Stimulated activated CD4-positive, alpha-beta T cell treated with anti-CD3 and anti-CD28 coated beads, Interleukin-12 subunit alpha, Interleukin-12 subunit beta, amount 100 ng/mL, for 4 hours (primary cell): Measurements from ENCODE around the gene LRIT2.

Source experiments
- DNase-seq: peaks from one replicate; pipeline ENCODE4 v3.0.0-alpha.2; 2020

The LRIT2 gene

GRCh38 chr10:84241185-84241790, 15.9 kb upstream of the LRIT2 start, which contains the start of gene LRIT1:
LRIT1 (minus strand) TSS chr10:84241546; CDS start chr10:84241439, 107 bp downstream.
- DNase-seq: no peak

GRCh38 chr10:84238909-84239308, 13.6 kb upstream of the LRIT2 start:
- no peak for DNase-seq

GRCh38 chr10:84237199-84238051, 12.1 kb upstream of the LRIT2 start:
- no peak for DNase-seq

DNA sequence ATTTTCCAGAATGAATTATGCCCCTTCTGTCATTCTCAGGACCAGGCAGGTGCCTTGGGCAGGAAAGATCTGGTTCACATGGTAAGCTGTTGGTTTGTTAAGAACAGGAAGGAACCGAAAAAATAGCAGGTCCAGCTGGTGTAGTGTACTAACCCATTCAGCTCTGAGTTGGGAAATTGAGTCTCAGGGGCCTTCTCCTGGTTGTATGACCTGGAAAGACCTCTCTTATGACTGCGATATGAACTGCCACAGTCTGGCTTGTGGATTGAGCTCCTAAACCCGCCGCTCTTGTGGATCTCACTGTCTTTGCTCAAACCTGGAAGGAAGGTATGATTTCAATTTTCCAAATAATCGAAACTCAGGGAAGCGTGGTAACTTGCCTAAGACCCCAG, 11.5 kb upstream of the LRIT2 start:
- no peak for DNase-seq

DNA sequence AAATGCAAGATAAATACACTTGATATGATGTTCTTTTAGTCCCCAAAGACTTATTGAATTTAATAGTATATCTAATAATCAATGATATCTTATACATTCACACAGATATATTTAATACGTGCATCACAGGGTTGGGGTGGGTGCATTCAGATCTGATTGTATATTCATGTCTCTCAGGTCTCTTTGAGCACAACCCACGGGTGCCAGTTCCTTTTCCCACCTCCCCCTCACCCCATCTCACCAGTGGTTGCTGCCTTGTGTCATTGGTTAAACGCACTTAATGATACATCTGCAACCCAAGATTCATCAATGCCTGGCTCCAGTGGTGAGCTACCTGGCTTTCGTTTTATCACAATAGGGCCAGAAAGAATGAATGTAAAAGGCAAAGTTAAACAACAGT, 9.8 kb upstream of the LRIT2 start:
- DNase-seq: no peak

GRCh38 chr10:84234479-84234878, 9.1 kb upstream of the LRIT2 start:
- DNase-seq: no peak

GRCh38 chr10:84233940-84234339, 8.6 kb upstream of the LRIT2 start:
- no peak for DNase-seq

GRCh38 chr10:84232376-84232775, 7.0 kb upstream of the LRIT2 start:
- DNase-seq: no peak

DNA sequence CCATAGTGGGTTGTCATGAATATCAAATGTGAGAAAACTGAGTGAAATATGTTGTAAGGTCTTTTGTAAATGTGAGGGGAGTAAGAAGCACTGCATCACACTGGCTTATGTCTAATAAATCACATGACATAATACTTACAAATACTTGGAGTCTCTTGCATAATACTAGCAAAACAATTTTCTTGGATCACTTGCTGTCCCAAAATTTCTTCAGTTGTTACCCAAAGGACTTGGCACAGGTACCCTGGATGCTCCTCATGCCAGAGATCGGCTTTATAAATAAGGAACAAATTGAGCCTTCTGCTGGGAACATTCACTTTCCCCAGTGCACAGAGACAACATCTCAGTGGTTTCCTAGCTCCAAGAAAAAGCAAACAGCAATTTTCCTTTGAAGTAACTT, 5.0 kb upstream of the LRIT2 start:
- no peak for DNase-seq

DNA sequence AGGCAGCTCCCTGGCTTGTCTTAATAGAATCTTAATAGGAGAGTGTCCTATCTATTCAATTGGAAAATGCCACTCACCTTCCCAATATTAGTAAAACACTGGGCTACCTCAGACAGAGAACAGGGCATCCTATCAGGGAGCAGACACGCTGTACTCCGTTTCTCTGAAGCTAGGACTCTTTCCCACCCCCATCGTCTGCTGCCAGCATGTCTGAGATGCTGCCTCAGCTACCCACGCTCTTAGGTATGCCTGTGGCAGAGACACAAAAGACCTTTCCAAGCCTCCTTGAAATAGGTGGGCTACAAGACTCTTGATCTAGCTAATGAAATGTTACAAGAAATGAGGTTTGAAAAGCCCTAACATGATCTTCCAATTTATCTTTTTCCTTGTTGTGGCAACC, 2.5 kb upstream of the LRIT2 start:
- DNase-seq: no peak

GRCh38 chr10:84226616-84227015, 1.3 kb upstream of the LRIT2 start:
- no peak for DNase-seq

- no peak for DNase-seq
Observed at GRCh38 chr10:84224411-84225028, 824 bp downstream of the LRIT2 start.

DNA sequence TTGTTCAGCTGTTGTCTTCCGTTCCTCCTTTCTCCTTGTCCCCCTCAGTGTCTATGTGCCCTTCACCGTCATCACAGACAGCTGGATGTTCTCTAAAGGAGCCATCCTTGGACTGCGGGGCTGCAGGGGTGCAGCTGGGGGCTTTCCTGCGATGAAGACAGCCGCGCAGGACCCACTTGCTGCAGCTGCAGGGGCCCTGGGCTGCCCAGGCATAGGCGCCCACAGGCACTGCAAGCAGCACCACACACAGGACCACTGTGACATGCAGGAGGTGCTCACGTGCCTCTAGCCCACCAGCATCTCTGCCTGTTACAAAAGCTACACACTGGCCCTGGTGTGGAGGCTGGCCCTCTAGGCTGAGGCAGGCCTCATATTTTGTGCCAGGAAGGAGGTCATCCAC, 3.4 kb downstream of the LRIT2 start:
- DNase-seq: no peak

DNA sequence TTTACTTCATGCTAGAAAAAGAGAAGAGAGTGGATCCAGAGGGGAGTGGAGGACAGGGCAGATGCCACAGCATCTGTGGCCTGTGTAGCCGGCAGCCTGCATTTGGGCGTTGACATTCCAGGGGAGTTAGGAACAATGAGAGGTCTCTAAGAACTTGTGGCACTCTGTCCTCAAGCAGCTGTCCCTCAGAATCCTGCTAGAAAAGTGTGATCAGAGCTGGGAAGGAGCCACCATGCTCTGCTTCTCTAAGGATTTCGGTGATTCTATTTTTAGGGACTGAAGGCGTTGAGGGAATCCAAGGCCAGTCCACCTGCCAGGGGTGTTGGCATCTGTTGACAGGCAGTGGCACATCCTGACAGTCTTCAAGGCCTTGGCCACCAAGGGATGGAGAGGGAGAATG, 7.6 kb downstream of the LRIT2 start:
- DNase-seq: no peak

- no peak for DNase-seq
Observed at GRCh38 chr10:84216834-84217233, 8.5 kb downstream of the LRIT2 start.

DNA sequence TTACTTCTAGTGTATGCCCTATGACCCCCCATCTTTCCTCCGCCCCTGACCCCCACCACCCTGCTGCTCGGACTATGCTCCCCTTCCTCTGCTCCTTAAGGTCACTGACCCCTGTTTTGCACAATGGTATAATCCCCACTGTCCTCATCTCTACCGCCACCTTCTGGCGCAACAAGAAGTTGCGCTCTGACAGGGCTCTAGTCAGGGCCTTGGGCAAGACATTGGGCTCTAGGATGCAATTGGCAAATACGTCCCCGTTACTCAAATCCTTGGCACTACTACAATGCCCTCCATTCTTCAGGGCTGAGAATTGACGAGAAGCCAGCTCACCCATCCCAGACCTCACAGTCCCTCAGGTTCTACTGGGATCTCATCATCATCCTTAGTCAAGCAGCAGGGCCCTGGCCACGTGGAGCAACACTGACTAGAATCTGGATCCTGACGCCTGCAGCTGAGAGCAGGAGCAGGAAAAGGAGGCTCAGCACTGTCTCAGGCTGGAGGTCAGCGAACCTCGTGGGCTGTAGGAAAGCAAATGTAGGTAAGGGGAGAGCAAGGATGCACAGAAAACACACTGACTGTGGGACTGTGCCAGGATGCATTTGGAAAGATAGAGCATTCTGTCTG, 10.6 kb downstream of the LRIT2 start:
- DNase-seq: no peak

DNA sequence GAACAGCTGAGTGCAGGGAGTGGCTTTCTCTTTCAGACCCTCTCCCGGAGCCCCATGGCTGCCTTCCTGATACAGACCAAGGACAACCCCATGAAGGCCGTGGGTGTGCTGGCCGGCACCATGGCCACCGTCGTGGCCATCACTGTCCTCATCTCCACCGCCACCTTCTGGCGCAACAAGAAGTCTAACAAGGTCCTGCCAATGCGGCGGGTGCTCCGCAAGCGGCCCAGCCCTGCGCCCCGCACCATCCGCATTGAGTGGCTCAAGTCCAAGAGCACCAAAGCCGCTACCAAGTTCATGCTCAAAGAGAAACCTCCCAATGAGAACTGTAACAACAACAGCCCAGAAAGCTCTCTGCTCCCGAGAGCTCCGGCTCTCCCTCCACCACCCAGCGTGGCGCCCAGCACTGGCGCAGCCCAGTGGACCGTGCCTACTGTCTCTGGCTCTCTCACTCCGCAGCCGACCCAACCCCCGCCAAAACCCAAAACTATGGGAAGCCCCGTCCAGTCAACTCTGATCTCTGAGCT, 11.2 kb downstream of the LRIT2 start:
- DNase-seq: no peak

- no peak for DNase-seq
Observed at GRCh38 chr10:84213076-84213475, 12.3 kb downstream of the LRIT2 start.

DNA sequence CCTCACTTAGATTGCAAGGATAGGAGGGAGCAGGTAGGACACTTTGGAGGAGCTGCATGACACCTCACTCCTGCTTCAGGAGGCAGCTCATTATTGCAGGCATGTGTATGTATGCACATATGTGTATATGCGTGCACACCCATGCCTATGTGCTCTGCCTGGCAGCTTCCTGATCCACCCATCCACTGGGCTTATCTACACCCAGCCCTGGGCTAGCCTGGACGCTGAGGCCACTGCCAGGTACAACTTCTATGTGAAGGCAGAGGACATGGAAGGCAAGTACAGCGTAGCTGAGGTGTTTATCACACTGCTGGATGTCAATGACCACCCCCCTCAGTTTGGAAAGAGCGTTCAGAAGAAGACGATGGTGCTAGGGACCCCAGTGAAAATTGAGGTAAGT, 13.3 kb downstream of the LRIT2 start:
- no peak for DNase-seq

DNA sequence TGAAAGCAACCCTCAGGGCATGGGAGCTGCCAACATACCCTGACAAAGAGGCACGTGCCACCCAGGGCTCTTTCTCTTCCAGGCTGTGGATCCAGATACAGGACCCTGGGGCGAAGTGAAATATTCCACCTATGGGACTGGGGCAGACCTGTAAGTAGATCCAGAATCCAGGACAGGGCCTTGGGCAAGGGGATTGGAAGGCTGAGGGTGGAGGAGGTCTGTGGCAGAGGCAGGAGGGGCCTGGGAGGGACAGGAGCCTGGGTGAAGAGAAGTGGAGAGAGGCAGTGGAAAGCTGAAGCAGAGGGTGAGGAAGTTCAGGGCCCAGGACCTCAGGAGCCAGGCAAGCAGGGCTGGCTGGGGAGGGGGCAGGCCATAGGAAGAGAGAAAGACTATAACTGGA, 13.8 kb downstream of the LRIT2 start:
- no peak for DNase-seq

DNA sequence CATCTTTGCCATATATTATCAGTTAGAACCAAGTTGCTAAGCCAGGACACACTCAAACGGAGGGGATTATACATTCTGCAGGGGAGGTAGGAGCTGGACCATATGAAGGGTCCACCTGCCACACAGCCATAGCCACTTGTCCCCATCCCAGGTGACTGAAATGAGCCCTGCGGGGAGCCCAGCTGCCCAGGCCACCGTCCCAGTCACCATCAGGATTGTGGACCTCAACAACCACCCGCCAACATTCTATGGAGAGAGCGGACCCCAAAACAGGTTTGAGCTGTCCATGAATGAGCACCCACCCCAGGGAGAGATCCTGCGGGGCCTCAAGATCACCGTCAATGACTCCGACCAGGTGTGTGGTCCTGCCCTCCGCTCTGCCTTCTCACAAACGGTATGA, 17.3 kb downstream of the LRIT2 start:
- DNase-seq: no peak

- no peak for DNase-seq
Observed at GRCh38 chr10:84205853-84206525, 19.4 kb downstream of the LRIT2 start.
